ENCODE data around the gene ARID1B. TPM values are rescaled to one million over a fixed set of nuclear protein-coding genes. Genes with fewer than 3 reads are reported as not detected.

ARID1B gene
- total RNA-seq, 2 experiments from 2014 or later, result 90.1 to 164 TPM

GRCh38 chr6:157157258-157157657 lies 380.1 kb downstream of the ARID1B start:
- Histone ChIP-seq H3K4me1 (ENCODE audit: insufficient read depth, low read length, poor library complexity, severe bottlenecking) (no peaks in the 10 kb centered on the region), H4K20me1 (ENCODE audit: insufficient read depth, low read length) (no peaks in the 10 kb centered on the region; the same call in 1 of the 2 replicates), H3K4me2 (ENCODE audit: low read length) (no peak overlapping the region), H3K4me3 (ENCODE audit: low read depth, low read length, poor library complexity, severe bottlenecking) (no peak overlapping the region), H3K9me3 (ENCODE audit: low read length) (no peaks in the 10 kb centered on the region), H3K36me3 (ENCODE audit: insufficient read depth, low read length) (peaks cover 18% of the 10 kb centered on the region; the same call in 1 of the 2 replicates), H2AFZ (ENCODE audit: low read length) (no peak overlapping the region), H3K9me2 (ENCODE audit: insufficient read depth, low read length) (no peaks in the 10 kb centered on the region), H3K79me2 (ENCODE audit: insufficient read depth, low read depth, low read length) (no peaks in the 10 kb centered on the region), H3K27ac (ENCODE audit: low read depth, low read length, poor library complexity, severe bottlenecking) (no peak overlapping the region)
- TF ChIP-seq EZH2phosphoT487 (IDR thresholded peaks at IDR 0.05; ENCODE audit: borderline replicate concordance, low read depth, low read length) (no peak), CTCF (conservative IDR thresholded peaks at IDR 0.05; ENCODE audit: low read length) (no peak)
- intact Hi-C loops (cut with micrococcal nuclease; ENCODE audit: unreplicated experiment), result no loop called here
- POLR2A ChIA-PET, result no interaction called here
- no peak for DNase-seq (ENCODE audit: low spot score)
- CTCF ChIA-PET (ENCODE audit: unreplicated experiment), result no interaction called here
- BruUV-seq (replicated peaks), result no TSS peak

- H2AFZ ChIP-seq (ENCODE audit: low read length), result no peak overlapping the region
- H3K36me3 ChIP-seq (ENCODE audit: insufficient read depth, low read length), result peaks cover 14% of the 10 kb centered on the region; the same call in 1 of the 2 replicates
- intact Hi-C loops (cut with micrococcal nuclease; ENCODE audit: unreplicated experiment), result no loop called here
- TF ChIP-seq EZH2phosphoT487 (IDR thresholded peaks at IDR 0.05; ENCODE audit: borderline replicate concordance, low read depth, low read length) (no peak), CTCF (conservative IDR thresholded peaks at IDR 0.05; ENCODE audit: low read length) (no peak)
- no peak overlapping the region for H3K4me2 ChIP-seq (ENCODE audit: low read length)
- POLR2A ChIA-PET, result no interaction called here
- H4K20me1 ChIP-seq (ENCODE audit: insufficient read depth, low read length), result no peaks in the 10 kb centered on the region; the same call in 1 of the 2 replicates
- H3K79me2 ChIP-seq (ENCODE audit: insufficient read depth, low read depth, low read length), result no peaks in the 10 kb centered on the region
- H3K4me3 ChIP-seq (ENCODE audit: low read depth, low read length, poor library complexity, severe bottlenecking), result no peak overlapping the region
- DNase-seq (ENCODE audit: low spot score), result no peak
- no peaks in the 10 kb centered on the region for H3K9me2 ChIP-seq (ENCODE audit: insufficient read depth, low read length)
- H3K9me3 ChIP-seq (ENCODE audit: low read length), result no peaks in the 10 kb centered on the region
- BruUV-seq (replicated peaks), result no TSS peak
- CTCF ChIA-PET (ENCODE audit: unreplicated experiment), result no interaction called here
- no peaks in the 10 kb centered on the region for H3K4me1 ChIP-seq (ENCODE audit: insufficient read depth, low read length, poor library complexity, severe bottlenecking)
- no peak overlapping the region for H3K27ac ChIP-seq (ENCODE audit: low read depth, low read length, poor library complexity, severe bottlenecking)
Observed at GRCh38 chr6:157158456-157158855, 381.3 kb downstream of the ARID1B start.

- Histone ChIP-seq H3K27ac (ENCODE audit: low read depth, low read length, poor library complexity, severe bottlenecking) (no peak overlapping the region), H3K9me2 (ENCODE audit: insufficient read depth, low read length) (no peaks in the 10 kb centered on the region), H4K20me1 (ENCODE audit: insufficient read depth, low read length) (no peaks in the 10 kb centered on the region; the same call in 1 of the 2 replicates), H2AFZ (ENCODE audit: low read length) (no peak overlapping the region), H3K4me1 (ENCODE audit: insufficient read depth, low read length, poor library complexity, severe bottlenecking) (no peaks in the 10 kb centered on the region), H3K9me3 (ENCODE audit: low read length) (no peaks in the 10 kb centered on the region), H3K4me2 (ENCODE audit: low read length) (no peak overlapping the region), H3K79me2 (ENCODE audit: insufficient read depth, low read depth, low read length) (no peaks in the 10 kb centered on the region), H3K36me3 (ENCODE audit: insufficient read depth, low read length) (peaks cover 10% of the 10 kb centered on the region; the same call in 1 of the 2 replicates), H3K4me3 (ENCODE audit: low read depth, low read length, poor library complexity, severe bottlenecking) (no peak overlapping the region)
- intact Hi-C loops (cut with micrococcal nuclease; ENCODE audit: unreplicated experiment), result no loop called here
- ChIA-PET POLR2A (interaction anchor here (0.6 to 0.9 kb wide), 2 partner anchors 12 to 134 kb away, joined by 3 read pairs; no protein-coding TSS in a partner anchor), CTCF (ENCODE audit: unreplicated experiment) (no interaction called here)
- BruUV-seq (replicated peaks), result no TSS peak
- 0 out of 2 replicates have a peak, but pooled peaks have one; percentile 24 for TF ChIP-seq CTCF (conservative IDR thresholded peaks at IDR 0.05; ENCODE audit: low read length)
- no peak for TF ChIP-seq EZH2phosphoT487 (IDR thresholded peaks at IDR 0.05; ENCODE audit: borderline replicate concordance, low read depth, low read length)
- DNase-seq (ENCODE audit: low spot score), result no peak
Observed at GRCh38 chr6:157158897-157159296, 381.7 kb downstream of the ARID1B start.

Data from OCI-LY7 (cell line).